Heart right ventricle (tissue), 16 donors: ENCODE data around the gene MAP3K5. TPM values are rescaled to one million over a fixed set of nuclear protein-coding genes. Genes with fewer than 3 reads are reported as not detected.

Source experiments
- ATAC-seq, 8 donors: fragments of 200-7000 bp; cut with Tn5 transposase; one replicate each; pipeline ENCODE4 v1.9.1; 2020; ENCODE audit warnings: mild to moderate bottlenecking in 8 of 8, moderate library complexity in 8 of 8, moderate number of reproducible peaks in 1 of 8
- DNase-seq, 2 donors: peaks; one replicate each; pipeline ENCODE4 v3.0.0-alpha.2; 2020
- H3K27ac ChIP-seq, 10 donors: fragments of 200-600 bp; sonication (generic) in 2 of 10; one replicate each; pipeline versions ENCODE4 v1.5.0 to v1.8.0; 2020 to 2022; ENCODE audit warnings: mild to moderate bottlenecking in 3 of 10
- H3K27me3 ChIP-seq, 7 donors: fragments of 200-600 bp; one replicate each; pipeline ENCODE4 v1.8.0; 2021 to 2022; ENCODE audit warnings: mild to moderate bottlenecking in 2 of 7
- H3K36me3 ChIP-seq, 9 donors: fragments of 200-600 bp; sonication (generic) in 1 of 9; one replicate each; pipeline versions ENCODE4 v1.5.0 to v1.8.0; 2020 to 2022; ENCODE audit warnings: mild to moderate bottlenecking in 2 of 9
- H3K4me1 ChIP-seq, 9 donors: fragments of 200-600 bp; sonication (generic) in 1 of 9; one replicate each; pipeline versions ENCODE4 v1.5.0 to v1.8.0; 2020 to 2022; ENCODE audit warnings: mild to moderate bottlenecking in 4 of 9
- H3K4me3 ChIP-seq, 10 donors: fragments of 200-600 bp; sonication (generic) in 2 of 10; one replicate each; pipeline versions ENCODE4 v1.5.0 to v1.8.0; 2020 to 2022; ENCODE audit warnings: mild to moderate bottlenecking in 7 of 10, moderate library complexity in 2 of 10
- H3K9me3 ChIP-seq, 11 donors: fragments of 200-600 bp in 10 of 11; sonication (generic) in 2 of 11; one replicate each; pipeline versions ENCODE4 v1.5.0 to v1.8.0; 2013 to 2022; ENCODE audit warnings: mild to moderate bottlenecking in 2 of 11, control low read depth in 1 of 11, moderate library complexity in 1 of 11
- WGBS, 2 donors: extraction: QIAGEN DNeasy Blood & Tissue Kit; methylation state at CpG; one replicate each; pipeline ENCODE4 v1.1.7; 2013; ENCODE audit warnings: inconsistent platforms in 1 of 2; 5-methylcytosine and 5-hydroxymethylcytosine counted together
- intact Hi-C, 10 donors: fragments of 100-400 bp; cut with DNase I; formaldehyde crosslinking; loops; one replicate each; pipeline versions ENCODE4 v1.11.1 to v1.14.2; 2022
- polyA plus RNA-seq, 2 donors: library from polyadenylated mRNA; stranded (reverse); fragments of 200-250 nt; gene quantifications; one replicate each; pipeline ENCODE4 v1.2.3, GENCODE V29; 2013
- total RNA-seq, 10 donors: library from RNA; stranded (reverse); fragmentation: NEBNext Ultra II Directional in 3 of 10; extraction: Animal tissue kit (Norgen Biotek cat#: 25700) in 3 of 10; gene quantifications; one replicate each; pipeline versions ENCODE4 v1.2.1 to v1.2.4, GENCODE V29; 2021 to 2023
- TF ChIP-seq, protein P1 (sequence below), 9 donors: fragments of 200-600 bp; sonication (generic) in 2 of 9; IDR thresholded peaks; one replicate each; pipeline versions ENCODE4 v1.5.0 to v1.8.0; 2021 to 2022; ENCODE audit warnings: antibody characterized with exemption in 9 of 9, mild to moderate bottlenecking in 5 of 9, moderate library complexity in 1 of 9
- donor health status: Arrhythmogenic right ventricular cardiomyopathy.
- donor health status: ischemic (EF 13 %, LVEDD 7.1; RV severe dilation, severe dysfunction).
- donor health status: healthy with polysubstance abuse.
- donor health status: DM: no; HTN: yes; CAD: no.
- donor health status: DM: no; HTN: no; CAD: no.
- donor health status: ischemic (EF 25% LVEDD 6.9; RV normal size, moderate dysfunction).
- donor health status: ischemic (EF 25% LVEDD 5.7; RV mildly dilated, moderate dysfunction).
- donor health status: healthy.
- donor health status: DM: yes; HTN: yes; CAD: no.
- donor health status: Ischemic cardiomyopathy.
- donor health status: ischemic (EF 35%, LVEDD 5.7; RV mildly dilated, moderate dysfunction).
- donor health status: nonischemic (EF 11% LVEDD 7.7; RV severe dilation, severe dysfunction).
- donor health status: DM: yes; HTN: yes; CAD: no.
- donor health status: PGD.
- donor health status: ischemic (EF 29% LVEDD 5.4; RV normal size, mild dysfunction).
- donor health status: nonischemic (EF 23%, LVEDD 6.1; RV moderate dilation, normal function).

MAP3K5 gene
- total and polyA plus RNA-seq, 12 donors: 5.1 to 35.7 (median 27.8) TPM

DNA sequence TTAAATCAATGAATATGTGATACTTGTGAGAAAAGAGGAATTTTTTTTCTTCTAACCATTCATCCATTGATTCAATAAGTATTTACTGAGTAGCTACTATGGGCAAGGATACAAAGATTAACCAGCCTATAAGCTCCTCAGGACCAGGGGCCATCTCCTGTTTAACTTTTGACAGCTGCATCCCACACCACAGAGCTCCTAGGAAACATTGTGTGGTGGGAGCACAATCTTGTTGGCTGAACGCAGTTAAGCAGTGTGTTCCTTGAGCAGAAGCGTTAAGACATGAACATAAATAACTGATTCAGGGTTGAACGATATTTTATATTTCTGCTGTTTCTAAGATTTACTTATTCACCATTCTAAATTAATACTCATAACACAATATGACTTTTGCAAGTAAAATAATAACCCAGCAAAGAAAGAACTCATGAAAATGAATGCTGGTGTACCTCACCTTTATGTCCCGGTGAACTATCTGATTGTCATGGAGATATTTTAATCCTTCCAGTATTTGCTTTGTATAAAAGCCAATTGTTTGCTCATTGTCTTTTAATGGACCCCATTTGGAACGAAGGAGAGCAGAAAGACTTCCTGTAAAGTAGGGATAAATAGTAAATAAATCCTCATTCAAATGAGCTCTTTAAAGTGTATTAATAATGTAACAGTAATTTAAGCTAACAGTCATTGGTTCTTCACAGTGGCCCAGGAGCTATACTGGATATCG lies 179.4 kb downstream of the MAP3K5 start:
- Histone ChIP-seq H3K9me3 (no peaks in the 10 kb centered on the region), H3K27ac (no peak overlapping the region), H3K27me3 (no peaks in the 10 kb centered on the region), H3K36me3 (peaks cover 0 to 37% (median 8%) of the 10 kb centered on the region in 9 donors), H3K4me3 (no peak overlapping the region), H3K4me1 (peaks cover 0 to 31% (median 0%) of the 10 kb centered on the region in 9 donors)
- WGBS, 2 donors: 87 to 90% methylated on average over 6 of the region's 6 CpGs
- TF ChIP-seq, protein P1, sequence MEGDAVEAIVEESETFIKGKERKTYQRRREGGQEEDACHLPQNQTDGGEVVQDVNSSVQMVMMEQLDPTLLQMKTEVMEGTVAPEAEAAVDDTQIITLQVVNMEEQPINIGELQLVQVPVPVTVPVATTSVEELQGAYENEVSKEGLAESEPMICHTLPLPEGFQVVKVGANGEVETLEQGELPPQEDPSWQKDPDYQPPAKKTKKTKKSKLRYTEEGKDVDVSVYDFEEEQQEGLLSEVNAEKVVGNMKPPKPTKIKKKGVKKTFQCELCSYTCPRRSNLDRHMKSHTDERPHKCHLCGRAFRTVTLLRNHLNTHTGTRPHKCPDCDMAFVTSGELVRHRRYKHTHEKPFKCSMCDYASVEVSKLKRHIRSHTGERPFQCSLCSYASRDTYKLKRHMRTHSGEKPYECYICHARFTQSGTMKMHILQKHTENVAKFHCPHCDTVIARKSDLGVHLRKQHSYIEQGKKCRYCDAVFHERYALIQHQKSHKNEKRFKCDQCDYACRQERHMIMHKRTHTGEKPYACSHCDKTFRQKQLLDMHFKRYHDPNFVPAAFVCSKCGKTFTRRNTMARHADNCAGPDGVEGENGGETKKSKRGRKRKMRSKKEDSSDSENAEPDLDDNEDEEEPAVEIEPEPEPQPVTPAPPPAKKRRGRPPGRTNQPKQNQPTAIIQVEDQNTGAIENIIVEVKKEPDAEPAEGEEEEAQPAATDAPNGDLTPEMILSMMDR (IDR thresholded peaks at IDR 0.05): no peak
- ATAC-seq: no peak
- intact Hi-C loops: no loop called here
- no peak for DNase-seq

DNA sequence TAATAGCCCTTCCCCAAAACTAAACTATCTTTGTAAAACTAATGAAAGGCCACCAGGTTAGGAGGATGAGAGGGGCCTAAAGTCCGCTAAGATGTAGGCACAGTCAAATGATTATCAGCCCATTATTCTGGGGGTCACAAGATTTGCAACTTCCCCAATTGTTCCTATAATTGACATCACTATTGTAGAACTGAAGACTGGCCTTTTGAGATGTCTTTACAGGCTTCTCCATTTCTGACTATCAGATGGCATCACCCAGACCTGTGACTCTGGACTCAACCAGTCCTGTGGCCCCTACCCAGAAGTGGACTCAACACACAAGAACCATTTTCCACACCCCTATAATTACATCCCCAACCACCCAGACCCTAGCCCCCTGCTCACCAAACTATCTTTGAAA lies 180.5 kb downstream of the MAP3K5 start:
- TF ChIP-seq, protein P1 (IDR thresholded peaks at IDR 0.05): no peak
- H3K36me3 ChIP-seq: peaks cover 0 to 36% (median 8%) of the 10 kb centered on the region in 9 donors
- H3K27me3 ChIP-seq: no peaks in the 10 kb centered on the region
- no peak overlapping the region for H3K27ac ChIP-seq
- H3K4me1 ChIP-seq: peaks cover 0 to 31% (median 0%) of the 10 kb centered on the region in 9 donors
- H3K4me3 ChIP-seq: no peak overlapping the region
- 100% methylated on average over 1 of the region's 1 CpG for WGBS, 2 donors
- intact Hi-C loops: no loop called here
- H3K9me3 ChIP-seq: no peaks in the 10 kb centered on the region
- no peak for DNase-seq
- ATAC-seq: no peak

DNA sequence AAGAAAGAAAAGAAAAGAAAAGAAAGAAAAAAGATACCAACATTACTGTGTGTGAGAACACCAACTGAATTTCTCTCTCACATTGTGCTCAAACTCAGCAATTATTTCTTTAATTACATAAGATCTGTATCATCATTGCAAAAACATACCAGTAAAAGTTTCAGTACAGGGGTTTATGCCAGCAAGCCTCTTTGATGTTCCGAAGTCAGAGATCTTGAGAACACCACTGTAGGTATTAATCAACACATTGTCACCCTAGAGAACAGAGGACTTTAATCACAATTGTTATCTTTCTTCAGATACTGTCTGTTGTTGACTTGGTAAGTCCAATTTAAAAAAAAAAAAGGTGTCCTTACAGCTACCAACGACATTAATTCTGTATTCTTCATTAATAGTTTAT lies 181.1 kb downstream of the MAP3K5 start:
- Histone ChIP-seq H3K4me1 (peaks cover 0 to 31% (median 0%) of the 10 kb centered on the region in 9 donors), H3K4me3 (no peak overlapping the region), H3K27me3 (no peaks in the 10 kb centered on the region), H3K27ac (peak overlapping the region in 1 of 10 donors; percentile 46), H3K9me3 (no peaks in the 10 kb centered on the region), H3K36me3 (peaks cover 0 to 36% (median 8%) of the 10 kb centered on the region in 9 donors)
- TF ChIP-seq, protein P1 (IDR thresholded peaks at IDR 0.05): no peak
- ATAC-seq: no peak
- no peak for DNase-seq
- 38 to 52% methylated on average over 2 of the region's 2 CpGs for WGBS, 2 donors
- intact Hi-C loops: no loop called here

DNA sequence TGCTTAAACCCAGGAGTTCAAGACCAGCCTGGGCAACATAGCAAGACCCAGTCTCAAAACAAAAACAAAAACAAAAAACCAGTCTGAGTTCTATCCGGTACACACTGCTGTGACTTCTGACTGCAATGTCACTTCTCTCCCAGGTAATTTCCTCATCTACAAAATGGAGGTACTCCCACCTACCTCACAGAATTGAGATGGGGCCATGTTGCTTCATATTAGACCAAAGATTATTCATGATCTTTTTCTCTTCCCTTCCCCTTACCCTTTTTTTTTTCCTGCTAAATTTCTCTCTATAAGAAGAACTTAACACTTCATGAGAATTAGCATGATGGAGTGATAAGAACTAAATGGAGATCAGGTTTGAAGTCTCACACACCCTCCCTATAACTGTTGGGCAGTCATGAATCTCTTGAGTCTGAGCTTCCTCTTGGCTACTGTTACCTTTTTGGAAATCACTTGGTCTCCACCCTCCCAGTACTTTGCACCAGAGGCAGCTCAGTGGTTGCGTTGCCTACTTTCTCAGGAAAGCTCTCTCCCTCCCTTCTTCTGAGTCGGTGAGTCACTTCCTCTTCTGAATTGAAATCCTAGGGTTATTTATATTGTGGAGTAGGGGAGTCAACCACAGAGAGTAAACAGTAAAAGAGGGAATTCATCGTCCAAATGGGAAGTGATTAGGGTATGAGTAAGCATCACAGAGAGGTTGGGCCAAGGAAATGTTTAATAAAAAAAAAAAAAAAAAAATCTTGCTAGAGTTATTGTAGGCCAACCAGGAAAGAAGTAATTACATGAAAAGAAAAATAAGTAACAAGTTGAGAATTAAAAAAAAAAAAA lies 182.2 kb downstream of the MAP3K5 start:
- H3K27ac ChIP-seq: peak overlapping the region in 5 of 10 donors; percentile 17 to 58 (median 22)

More for the DNA sequence above, 182.2 kb downstream of the MAP3K5 start:
- ATAC-seq: peak; percentile 37 to 97 (median 84)
- WGBS, 2 donors: 43 to 48% methylated on average over 4 of the region's 4 CpGs
- Histone ChIP-seq H3K4me1 (peaks cover 0 to 31% (median 2%) of the 10 kb centered on the region in 9 donors), H3K9me3 (no peaks in the 10 kb centered on the region), H3K27me3 (no peaks in the 10 kb centered on the region), H3K4me3 (no peak overlapping the region), H3K36me3 (peaks cover 0 to 39% (median 8%) of the 10 kb centered on the region in 9 donors)
- DNase-seq: peak in 1 of 2 donors; percentile 21
- TF ChIP-seq, protein P1 (IDR thresholded peaks at IDR 0.05): no peak
- intact Hi-C loops: loop anchor here in 2 of 10 donors (10.0 kb wide), 1 partner anchor 185 kb away; the partner anchor contains the start of gene MAP3K5 (in 2 of the 2)
